ENCODE measurements around the gene CCDC7.
"Not testable (repeated sequence)": the region's sequence is repeated elsewhere in the genome, so short reads cannot be mapped to it uniquely, and the experiment has no call there.

The CCDC7 gene

DNA sequence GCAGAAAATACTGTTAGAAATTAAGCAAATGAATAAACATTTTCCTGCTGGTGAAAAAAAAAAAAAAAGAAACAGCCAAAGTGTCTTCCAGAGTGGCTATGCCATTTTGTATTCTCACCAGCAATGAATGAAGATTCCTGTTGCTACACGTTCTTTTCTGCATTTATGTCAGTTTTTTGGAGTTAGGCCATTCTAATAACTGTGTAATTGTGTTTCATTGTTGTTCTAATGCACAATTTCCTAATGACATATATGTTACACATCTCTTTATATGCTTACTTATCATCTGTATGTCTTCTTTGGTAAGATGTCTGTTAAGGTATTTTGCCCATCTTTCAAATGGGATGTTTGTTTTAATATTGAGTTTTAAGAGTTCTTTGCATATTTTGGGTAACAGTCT, 298.4 kb downstream of the CCDC7 start:
- DNase-seq: no peak

DNA sequence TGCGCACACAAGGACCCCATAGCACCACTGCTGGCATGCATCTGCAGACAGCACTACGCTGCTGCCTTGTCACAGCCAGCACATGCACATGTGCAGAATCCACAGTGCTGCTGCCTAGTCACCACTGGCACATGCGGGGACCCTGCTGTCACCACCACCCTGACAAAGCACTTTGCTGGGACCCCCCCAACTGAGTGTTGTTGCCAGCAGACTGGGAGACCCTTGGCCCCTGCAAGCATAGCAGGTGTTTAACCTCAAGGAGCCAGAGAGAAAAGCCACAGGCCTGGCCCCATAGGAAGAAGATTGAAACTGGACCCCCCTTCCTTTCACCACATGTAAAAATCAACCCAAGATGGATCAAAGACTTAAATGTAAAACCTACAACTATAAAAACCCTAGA, 300.9 kb downstream of the CCDC7 start:
- DNase-seq: no peak

DNA sequence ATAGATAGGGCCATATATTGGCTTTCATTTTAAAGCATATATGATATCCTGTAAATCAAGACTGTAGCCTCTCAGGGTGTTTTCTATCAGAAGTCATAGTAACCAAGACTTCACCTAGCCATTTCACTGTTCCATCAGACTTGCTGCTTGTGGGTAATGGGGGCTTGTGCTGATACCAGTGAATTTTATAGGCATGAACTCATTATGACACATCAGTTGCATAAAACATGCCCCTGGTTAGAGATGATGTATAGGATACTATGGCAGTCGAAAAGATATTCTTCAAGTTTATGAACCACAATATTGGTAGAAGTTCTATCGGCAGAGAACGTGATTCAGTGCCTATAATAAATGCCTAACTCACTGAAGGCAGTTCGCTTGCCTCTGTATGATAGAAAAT, 305.6 kb downstream of the CCDC7 start:
- DNase-seq: no peak

- DNase-seq: not testable (repeated sequence)
These were observed 309.0 kb downstream of the CCDC7 start for GRCh38 chr10:32754900-32755299.

- DNase-seq: no peak
These were observed 325.3 kb downstream of the CCDC7 start for GRCh38 chr10:32771217-32771616.

DNA sequence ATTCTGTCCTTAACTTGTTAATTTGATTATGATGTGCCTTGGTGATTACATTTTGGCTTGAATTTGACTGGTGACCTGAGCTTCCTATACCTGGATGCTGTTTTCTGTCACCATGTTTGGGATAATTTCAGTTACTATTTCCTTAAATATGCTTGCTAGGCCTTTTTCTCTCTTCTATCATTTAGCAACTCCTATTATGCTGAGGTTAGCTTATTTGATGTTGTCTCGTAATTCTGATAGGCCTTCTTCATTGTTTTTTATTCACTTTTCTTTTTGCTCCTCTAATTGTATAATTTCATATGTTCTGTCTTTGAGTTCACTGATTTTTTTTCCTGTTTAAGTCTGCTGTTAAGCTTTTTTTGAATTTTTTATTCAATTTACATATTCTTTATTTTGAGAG, 327.2 kb downstream of the CCDC7 start:
- DNase-seq: no peak

DNA sequence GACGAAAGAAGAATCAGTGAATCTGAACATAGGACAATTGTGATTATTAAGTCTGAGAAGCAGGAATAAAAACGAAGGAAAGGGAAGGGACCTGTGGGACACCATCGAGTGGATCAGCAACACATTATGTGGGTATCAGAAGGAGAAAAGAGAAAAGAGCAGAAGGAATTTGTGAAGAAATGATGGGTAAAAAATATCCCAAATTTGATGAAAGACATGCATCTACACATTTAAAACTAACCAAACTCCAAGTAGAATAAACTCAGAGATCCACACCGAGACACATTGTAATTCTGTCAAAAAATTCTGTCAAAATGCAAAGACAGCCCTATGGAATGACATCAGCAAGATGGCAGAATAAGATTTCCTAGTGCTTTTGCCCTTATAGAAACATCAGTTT, 341.0 kb downstream of the CCDC7 start:
- no peak for DNase-seq

DNA sequence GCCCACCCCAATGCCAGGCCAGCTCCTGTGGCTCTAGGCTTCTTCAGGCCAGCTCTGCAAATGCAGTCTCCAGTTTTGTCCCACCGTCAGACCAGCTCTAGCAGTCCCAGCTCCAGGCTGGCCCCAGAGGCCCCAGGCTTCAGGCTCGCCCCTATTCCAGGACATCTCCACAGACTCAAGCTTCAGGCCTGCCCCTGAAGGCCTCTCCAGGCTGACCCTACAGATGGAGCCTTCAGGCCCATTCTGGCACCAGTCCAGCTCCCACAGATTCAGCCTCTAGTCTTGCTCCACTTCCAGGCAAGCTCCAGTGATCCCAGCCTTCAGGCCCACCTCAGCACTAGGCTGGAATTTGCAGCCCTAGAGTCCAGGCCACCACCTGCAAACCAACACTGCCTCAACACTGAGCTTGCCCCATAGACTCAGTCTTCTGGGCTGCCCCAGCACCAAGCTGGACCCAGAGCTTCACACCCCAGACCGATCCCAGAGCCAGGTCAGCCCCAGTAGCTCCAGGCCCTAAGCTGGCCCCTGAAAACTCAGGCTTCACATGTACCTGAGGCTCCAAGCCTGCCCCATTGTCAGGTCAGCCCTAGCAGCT, 341.8 kb downstream of the CCDC7 start:
- DNase-seq: no peak

- DNase-seq: no peak
These were observed 342.4 kb downstream of the CCDC7 start for GRCh38 chr10:32788359-32788758.

- no peak for DNase-seq
These were observed 344.5 kb downstream of the CCDC7 start for GRCh38 chr10:32790483-32790882.

DNA sequence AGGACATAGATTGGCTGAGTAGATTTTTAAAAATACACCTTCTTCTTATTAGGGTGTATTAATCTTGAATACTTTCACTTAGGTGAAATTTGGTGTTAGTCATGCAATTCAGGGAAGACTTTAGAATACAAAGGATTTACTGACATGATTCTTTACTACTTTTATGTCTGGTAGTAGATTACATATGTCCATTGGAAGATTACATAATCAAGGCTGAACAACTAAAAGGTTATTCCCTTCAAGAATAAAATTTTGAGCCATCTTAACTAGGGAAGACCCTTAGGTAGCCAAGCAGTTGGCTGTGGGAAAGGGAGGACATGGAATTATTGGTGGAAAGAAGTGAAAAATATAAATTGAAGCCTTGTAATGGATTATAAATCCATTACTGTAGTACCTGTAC, 347.1 kb downstream of the CCDC7 start:
- DNase-seq: no peak

DNA sequence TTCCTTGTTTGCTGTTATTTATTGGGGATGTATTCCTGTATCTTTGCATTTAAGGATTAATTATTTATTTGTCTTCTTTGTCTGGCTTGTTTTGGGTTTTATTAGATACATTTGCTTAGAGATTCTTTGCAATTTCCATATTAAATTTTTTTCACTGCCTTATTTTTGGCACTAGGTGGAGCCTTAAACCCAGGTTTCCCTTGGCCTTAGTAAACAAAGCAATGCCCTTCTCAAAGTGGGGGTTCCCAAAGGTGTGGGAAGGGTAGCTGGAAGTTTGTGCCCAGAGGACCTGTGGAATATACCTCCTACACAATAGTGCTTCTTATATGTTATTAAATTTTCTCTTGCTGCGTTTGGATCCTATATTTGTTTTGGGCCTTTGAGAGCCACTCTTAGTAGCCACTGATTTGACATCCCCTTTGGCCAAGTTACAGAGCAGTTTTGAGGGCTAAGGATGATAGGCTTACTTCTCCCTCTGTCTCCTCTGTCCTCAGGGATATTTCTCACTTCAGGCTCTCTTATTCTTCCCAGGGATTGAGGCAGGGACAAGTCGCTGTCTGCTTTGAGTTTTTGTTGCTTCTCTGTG, 349.8 kb downstream of the CCDC7 start:
- peak in 1 of 2 donors; percentile 13 for DNase-seq

DNA sequence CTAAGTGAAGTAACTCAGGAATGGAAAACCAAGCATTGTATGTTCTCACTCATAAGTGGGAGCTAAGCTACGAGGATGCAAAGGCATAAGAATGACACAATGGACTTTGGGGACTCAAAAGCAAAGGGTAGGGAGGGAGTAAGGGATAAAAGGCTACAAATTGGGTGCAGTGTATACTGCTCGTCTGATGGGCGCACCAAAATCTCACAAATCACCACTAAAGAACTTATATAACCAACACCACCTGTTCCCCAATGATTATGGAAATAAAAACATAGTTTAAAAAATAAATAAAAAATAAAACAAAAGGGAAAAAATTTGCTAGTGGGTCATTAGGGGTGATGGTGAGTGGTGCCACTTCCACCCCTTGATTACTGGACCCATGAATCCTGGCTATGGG, 351.5 kb downstream of the CCDC7 start:
- DNase-seq: not testable (repeated sequence)

DNA sequence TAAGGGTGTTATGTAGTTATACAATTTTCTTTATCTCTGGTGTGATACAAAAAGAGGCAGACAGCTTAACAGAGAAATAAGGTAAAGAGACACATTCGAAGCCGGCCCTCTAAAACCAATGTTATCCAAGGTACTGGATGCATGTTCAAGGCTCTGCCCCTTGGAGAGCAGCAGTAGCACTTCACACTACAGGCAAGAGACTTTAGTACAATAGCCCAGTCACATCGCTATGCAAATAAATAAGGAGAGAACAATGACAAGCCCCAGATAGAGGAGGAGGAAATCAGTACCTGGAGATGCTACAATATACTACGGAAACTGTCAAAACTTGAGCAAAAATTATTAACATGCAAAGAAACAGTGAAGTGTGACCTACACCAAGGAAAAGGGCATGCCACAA, 401.0 kb downstream of the CCDC7 start:
- no peak for DNase-seq

- no peak for DNase-seq
These were observed 405.4 kb downstream of the CCDC7 start for GRCh38 chr10:32851301-32851700.

DNA sequence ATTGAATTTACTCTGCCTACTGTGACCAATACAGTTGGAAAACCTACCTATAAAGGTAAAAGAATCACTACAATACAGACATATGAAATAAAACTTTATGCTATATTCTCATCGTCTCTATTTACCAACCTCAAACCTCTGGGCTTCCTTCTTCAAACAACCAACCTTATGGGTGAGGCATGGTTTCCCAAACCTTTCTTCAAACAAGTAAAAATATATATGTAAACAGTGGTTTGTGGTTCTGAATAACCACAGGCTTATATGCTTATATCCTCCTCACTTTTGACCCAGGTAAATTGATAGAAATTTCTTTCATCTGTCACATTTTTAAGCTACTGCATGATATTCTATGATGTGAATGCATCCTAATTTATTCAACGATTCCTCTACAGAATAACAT, 408.5 kb downstream of the CCDC7 start:
- DNase-seq: no peak

DNA sequence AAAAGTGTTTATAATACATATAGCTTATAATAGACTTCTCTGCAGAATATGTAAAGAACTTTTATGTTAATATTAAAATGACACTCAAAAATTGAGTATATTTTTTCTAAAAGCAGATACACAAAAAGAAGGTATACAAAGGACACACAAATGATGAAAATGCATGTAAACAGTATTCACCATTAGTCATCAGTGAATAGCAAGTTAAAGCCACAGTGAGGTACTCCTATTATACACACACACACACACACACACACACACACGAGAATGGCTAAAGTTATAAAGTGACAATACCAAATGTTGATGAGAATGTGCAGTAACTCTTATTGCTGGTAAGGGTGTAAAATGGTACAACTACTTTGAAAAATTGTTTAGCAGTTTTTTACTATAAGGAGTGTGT, 419.2 kb downstream of the CCDC7 start:
- no peak for DNase-seq

DNA sequence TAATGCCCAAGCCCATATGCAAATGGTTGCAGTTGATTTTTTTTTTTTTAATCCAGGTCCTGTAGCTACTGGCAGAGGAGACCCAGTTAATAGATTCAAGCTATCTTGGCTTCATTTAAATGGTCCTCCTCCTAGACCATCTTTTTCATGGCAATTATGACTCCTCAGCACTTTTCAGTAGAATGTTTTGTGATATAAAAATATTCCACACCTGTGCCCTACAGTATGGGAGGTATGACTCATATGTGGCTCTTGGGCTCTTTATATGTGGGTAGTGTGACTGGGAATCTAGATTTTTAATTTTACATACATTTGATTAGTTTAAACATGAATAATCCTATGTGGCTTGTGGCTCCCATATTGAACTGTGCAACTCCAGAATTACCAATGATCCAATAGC, 432.0 kb downstream of the CCDC7 start:
- DNase-seq: no peak

- DNase-seq: no peak
These were observed 432.7 kb downstream of the CCDC7 start for GRCh38 chr10:32878646-32879045.

GRCh38 chr10:32882076-32882475, 436.1 kb downstream of the CCDC7 start:
- no peak for DNase-seq

DNA sequence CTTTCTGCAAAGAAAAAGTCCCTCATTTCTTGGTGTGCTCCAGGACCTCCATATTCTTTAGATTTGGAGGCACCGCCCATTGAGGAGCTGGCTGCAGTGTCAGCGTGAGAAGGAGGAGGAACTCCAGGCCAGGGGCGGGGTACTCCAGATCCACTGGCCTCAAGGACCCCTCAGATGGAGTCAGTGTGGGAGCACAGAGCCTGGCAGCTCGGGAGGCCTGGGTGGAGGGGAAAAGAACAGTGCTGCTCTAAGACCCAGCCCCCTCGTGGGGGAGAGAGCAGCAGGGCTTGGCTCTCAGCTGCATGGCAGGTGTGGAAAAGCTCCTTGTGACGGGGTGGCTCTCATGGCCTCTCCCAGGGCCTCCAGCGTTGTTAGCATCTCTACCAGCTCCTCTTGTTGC, 441.5 kb downstream of the CCDC7 start:
- no peak for DNase-seq

DNA sequence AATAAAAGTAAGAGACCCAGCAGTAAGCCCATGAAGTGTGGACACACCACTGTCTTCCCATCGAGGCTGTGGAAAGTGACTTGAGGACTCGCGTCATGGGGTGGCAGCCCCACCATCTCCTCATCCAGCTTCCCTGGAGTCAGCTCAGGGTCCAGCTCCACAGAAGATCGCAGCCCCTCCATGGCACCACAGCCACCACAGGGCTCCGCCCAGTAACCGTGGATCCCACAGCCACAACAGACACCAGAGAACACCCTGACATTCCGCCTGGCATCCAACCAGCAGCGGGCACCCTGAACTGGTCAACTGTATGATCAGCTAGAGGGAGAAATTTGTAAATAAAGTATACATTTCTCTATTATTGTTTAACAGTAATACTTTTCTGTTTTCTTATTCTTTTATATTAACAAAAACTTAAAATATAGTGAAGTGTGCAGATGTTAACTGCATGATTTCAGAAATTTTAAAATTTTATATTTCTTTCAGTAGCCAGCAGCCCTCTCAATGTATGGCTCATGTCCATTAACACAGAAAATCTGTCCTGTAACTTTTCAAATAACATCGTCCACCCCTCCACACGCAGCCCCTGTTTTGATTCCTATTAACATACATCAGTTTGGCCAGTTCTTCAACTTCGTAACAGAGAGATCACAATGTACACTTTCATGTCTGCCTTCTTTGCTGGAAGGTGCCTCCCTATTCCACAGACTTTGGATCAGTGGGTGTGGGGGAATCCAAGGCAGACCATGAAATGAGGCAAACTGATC, 442.4 kb downstream of the CCDC7 start:
- DNase-seq: no peak

DNA sequence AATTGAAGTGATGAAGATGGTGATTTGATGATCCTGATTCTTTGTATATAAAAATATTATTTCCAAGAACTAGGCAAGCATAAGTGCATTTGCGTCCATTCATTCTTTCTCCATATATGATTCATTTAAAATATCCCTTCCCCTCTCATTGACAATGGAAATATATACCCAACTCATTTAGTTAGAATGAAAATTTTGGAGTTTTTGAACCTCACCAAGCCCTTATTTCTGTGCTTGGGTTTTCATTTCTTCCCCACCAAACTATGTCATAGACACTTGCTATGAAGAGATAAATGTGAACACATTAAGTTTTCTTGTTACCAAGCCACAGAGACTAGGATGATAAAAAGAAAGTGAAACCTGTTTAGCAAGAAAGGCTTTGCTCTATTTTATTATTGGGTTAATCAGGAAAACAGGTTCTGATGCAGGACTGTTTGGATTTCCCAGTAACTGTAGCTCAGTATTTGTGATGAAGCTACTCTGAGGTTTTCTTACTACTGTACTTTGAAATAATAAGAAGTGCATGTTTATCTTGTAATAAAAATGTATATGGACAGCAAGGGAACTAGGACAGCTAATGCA, 443.8 kb downstream of the CCDC7 start:
- DNase-seq: no peak

GRCh38 chr10:32890444-32890843, 444.5 kb downstream of the CCDC7 start:
- no peak for DNase-seq

All from bone marrow (tissue), 2 donors.